ENCODE measurements around the gene TMIGD2.

Gene TMIGD2

DNA sequence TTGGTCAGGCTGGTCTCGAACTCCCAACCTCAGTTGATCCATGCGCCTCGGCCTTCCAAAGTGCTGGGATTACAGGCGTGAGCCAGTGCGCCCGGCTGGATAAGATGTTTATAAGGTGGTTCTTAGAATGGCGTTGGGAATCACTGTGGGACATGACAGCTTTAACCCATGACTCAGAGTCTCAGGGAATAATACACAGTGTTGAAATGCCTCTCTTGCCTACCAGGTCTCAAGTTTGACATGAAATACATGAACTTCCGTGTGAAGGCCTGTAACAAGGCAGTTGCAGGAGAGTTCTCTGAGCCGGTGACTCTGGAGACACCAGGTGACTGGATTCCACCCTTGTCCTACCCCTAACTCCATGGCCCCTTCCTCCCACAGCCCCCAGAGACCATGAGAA lies 14.8 kb upstream of the TMIGD2 start:
- no peaks in the 10 kb centered on the region for H3F3A ChIP-seq (ENCODE audit: control insufficient read depth, insufficient read depth)
- peaks cover 13% of the 10 kb centered on the region; the same call in 1 of the 2 replicates for H3K9me3 ChIP-seq (ENCODE audit: control insufficient read depth, insufficient read depth, low read length)
- no peaks in the 10 kb centered on the region for H3K27me3 ChIP-seq (ENCODE audit: control insufficient read depth, low read length)
- H3K9me2 ChIP-seq (replicated peaks; ENCODE audit: control insufficient read depth, low read length), result no peaks in the 10 kb centered on the region
- H3K4me2 ChIP-seq (ENCODE audit: low read length), result no peak overlapping the region
- H3K79me2 ChIP-seq (ENCODE audit: control insufficient read depth, low read length), result no peaks in the 10 kb centered on the region
- H3K27ac ChIP-seq (ENCODE audit: low read depth, low read length), result no peak overlapping the region
- TF ChIP-seq, protein P1, sequence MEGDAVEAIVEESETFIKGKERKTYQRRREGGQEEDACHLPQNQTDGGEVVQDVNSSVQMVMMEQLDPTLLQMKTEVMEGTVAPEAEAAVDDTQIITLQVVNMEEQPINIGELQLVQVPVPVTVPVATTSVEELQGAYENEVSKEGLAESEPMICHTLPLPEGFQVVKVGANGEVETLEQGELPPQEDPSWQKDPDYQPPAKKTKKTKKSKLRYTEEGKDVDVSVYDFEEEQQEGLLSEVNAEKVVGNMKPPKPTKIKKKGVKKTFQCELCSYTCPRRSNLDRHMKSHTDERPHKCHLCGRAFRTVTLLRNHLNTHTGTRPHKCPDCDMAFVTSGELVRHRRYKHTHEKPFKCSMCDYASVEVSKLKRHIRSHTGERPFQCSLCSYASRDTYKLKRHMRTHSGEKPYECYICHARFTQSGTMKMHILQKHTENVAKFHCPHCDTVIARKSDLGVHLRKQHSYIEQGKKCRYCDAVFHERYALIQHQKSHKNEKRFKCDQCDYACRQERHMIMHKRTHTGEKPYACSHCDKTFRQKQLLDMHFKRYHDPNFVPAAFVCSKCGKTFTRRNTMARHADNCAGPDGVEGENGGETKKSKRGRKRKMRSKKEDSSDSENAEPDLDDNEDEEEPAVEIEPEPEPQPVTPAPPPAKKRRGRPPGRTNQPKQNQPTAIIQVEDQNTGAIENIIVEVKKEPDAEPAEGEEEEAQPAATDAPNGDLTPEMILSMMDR (IDR thresholded peaks at IDR 0.05; ENCODE audit: low read depth, low read length, poor library complexity, severe bottlenecking), result no peak
- no peak for TF ChIP-seq EZH2phosphoT487 (IDR thresholded peaks at IDR 0.05; ENCODE audit: borderline replicate concordance, low read length)
- H4K20me1 ChIP-seq (ENCODE audit: control insufficient read depth, insufficient read depth, low read depth, low read length), result no peaks in the 10 kb centered on the region
- no peaks in the 10 kb centered on the region for H3K36me3 ChIP-seq (ENCODE audit: control insufficient read depth, low read length)
- no peak overlapping the region for H3K4me3 ChIP-seq (ENCODE audit: low read length)
- no peaks in the 10 kb centered on the region for H3K4me1 ChIP-seq (ENCODE audit: control insufficient read depth, low read length)

DNA sequence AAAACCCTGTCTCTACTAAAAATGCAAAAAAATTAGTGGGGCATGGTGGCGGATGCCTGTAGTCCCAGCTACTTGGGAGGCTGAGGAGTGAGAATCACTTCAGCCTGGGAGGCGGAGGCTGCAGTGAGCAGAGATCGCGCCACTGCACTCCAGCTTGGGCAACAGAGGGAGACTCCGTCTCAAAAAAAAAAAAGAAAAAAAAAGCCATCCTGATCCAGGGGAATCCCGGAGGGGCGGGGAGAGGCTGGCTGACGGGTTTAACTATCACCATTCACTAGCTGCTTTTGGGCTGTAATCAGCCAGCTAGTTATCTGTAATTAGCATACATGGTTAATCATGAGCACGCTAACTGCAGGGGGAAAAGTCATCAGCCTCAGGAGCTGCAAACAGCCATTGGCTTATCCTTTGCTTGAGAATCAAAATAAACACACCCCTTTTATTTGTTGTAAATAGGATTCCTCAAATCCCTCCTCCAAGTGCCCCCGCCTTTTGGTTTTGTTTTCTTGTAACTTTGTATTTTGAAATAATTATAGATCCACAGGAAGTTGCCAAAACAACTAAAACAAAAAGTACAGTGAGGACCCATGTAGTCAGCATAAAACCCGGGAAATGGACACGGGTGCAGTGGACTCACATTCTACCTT lies 11.8 kb upstream of the TMIGD2 start:
- H3K9me3 ChIP-seq (ENCODE audit: control insufficient read depth, insufficient read depth, low read length), result no peaks in the 10 kb centered on the region; the same call in 1 of the 2 replicates
- H3K79me2 ChIP-seq (ENCODE audit: control insufficient read depth, low read length), result no peaks in the 10 kb centered on the region
- H3K36me3 ChIP-seq (ENCODE audit: control insufficient read depth, low read length), result no peaks in the 10 kb centered on the region
- H4K20me1 ChIP-seq (ENCODE audit: control insufficient read depth, insufficient read depth, low read depth, low read length), result no peaks in the 10 kb centered on the region
- H3K27ac ChIP-seq (ENCODE audit: low read depth, low read length), result no peak overlapping the region
- no peaks in the 10 kb centered on the region for H3K27me3 ChIP-seq (ENCODE audit: control insufficient read depth, low read length)
- H3K4me2 ChIP-seq (ENCODE audit: low read length), result no peak overlapping the region
- no peak for TF ChIP-seq EZH2phosphoT487 (IDR thresholded peaks at IDR 0.05; ENCODE audit: borderline replicate concordance, low read length)
- TF ChIP-seq, protein P1 (IDR thresholded peaks at IDR 0.05; ENCODE audit: low read depth, low read length, poor library complexity, severe bottlenecking), result no peak
- no peak overlapping the region for H3K4me3 ChIP-seq (ENCODE audit: low read length)
- H3F3A ChIP-seq (ENCODE audit: control insufficient read depth, insufficient read depth), result no peaks in the 10 kb centered on the region
- H3K9me2 ChIP-seq (replicated peaks; ENCODE audit: control insufficient read depth, low read length), result no peaks in the 10 kb centered on the region
- no peaks in the 10 kb centered on the region for H3K4me1 ChIP-seq (ENCODE audit: control insufficient read depth, low read length)

DNA sequence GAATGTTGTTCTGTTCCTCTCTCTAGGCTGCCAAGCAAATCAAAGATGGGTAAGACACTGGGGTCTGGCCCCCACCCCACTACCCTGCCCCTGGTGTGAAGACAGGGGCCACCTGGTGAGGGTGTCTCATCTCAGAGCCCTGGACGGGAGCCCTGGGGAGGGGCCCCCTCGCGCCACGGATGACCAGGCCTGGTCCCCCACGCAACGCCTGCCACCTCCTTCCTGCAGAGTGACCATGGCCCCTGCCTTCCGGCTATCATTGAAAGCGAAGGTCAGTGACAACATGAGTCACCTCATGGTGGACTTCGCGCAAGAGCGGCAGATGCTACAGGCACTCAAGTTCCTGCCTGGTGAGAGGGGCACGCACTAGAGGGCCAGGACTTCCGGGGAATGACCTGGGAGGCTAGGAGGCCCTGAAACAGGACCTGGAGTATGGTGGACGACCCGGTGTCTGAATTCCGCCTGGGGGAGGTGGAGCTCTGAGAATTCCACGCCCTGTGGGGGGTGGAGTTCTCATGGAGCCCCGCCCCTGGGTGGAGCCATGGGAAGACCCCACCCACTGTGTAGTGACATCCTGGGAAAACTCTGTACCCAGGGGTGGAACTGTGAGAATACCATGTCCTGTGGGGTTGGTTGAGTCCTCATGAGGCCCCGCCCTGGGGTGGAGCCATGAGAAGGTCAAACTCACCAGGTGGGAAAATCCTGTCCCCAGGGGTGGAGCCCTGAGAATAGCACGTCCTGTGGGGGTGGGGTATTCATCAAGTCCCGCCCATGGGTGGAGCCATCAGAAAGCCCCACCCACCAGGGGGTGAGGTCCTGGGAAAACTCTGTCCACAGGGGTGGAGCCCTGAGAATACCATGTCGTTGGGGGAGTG lies 8.3 kb upstream of the TMIGD2 start:
- Histone ChIP-seq H4K20me1 (ENCODE audit: control insufficient read depth, insufficient read depth, low read depth, low read length) (no peaks in the 10 kb centered on the region), H3K9me2 (replicated peaks; ENCODE audit: control insufficient read depth, low read length) (no peaks in the 10 kb centered on the region), H3K36me3 (ENCODE audit: control insufficient read depth, low read length) (no peaks in the 10 kb centered on the region), H3K4me1 (ENCODE audit: control insufficient read depth, low read length) (no peaks in the 10 kb centered on the region), H3K27me3 (ENCODE audit: control insufficient read depth, low read length) (no peaks in the 10 kb centered on the region), H3K27ac (ENCODE audit: low read depth, low read length) (no peak overlapping the region), H3F3A (ENCODE audit: control insufficient read depth, insufficient read depth) (no peaks in the 10 kb centered on the region), H3K79me2 (ENCODE audit: control insufficient read depth, low read length) (no peaks in the 10 kb centered on the region), H3K4me3 (ENCODE audit: low read length) (no peak overlapping the region), H3K9me3 (ENCODE audit: control insufficient read depth, insufficient read depth, low read length) (no peaks in the 10 kb centered on the region), H3K4me2 (ENCODE audit: low read length) (no peak overlapping the region)
- TF ChIP-seq, protein P1 (IDR thresholded peaks at IDR 0.05; ENCODE audit: low read depth, low read length, poor library complexity, severe bottlenecking), result no peak
- TF ChIP-seq EZH2phosphoT487 (IDR thresholded peaks at IDR 0.05; ENCODE audit: borderline replicate concordance, low read length), result no peak
